WI38 (cell line): ENCODE measurements around the gene SSB.

ENCODE experiments used
- H3K4me3 ChIP-seq: 2 replicates; pipeline ENCODE4 v1.5.1; 2011; ENCODE audit warnings: low read depth, mild to moderate bottlenecking, control low read depth, low read length
- CTCF ChIP-seq: IDR thresholded peaks from 2 replicates; pipeline ENCODE4 v1.5.1; 2012; ENCODE audit warnings: low read depth, mild to moderate bottlenecking, control low read depth, low read length

The SSB gene

GRCh38 chr2:169790581-169790980 is 8.1 kb upstream of the SSB start:
- H3K4me3 ChIP-seq = no peak overlapping the region
- no peak for TF ChIP-seq CTCF

- TF ChIP-seq CTCF = no peak
- no peak overlapping the region for H3K4me3 ChIP-seq
Measured at GRCh38 chr2:169795181-169795580, 3.5 kb upstream of the SSB start.

GRCh38 chr2:169796441-169796840 is 2.2 kb upstream of the SSB start:
- H3K4me3 ChIP-seq = no peak overlapping the region
- TF ChIP-seq CTCF = no peak

GRCh38 chr2:169797601-169798000 is 1.1 kb upstream of the SSB start:
- no peak for TF ChIP-seq CTCF
- H3K4me3 ChIP-seq = no peak overlapping the region

GRCh38 chr2:169798397-169798717 is 314 bp upstream of the SSB start:
- no peak for TF ChIP-seq CTCF
- H3K4me3 ChIP-seq = peak overlapping the region; percentile 72

- TF ChIP-seq CTCF = no peak
- no peak overlapping the region for H3K4me3 ChIP-seq
Measured at GRCh38 chr2:169803480-169803879, 4.8 kb downstream of the SSB start.

GRCh38 chr2:169806586-169806985 is 7.9 kb downstream of the SSB start:
- no peak overlapping the region for H3K4me3 ChIP-seq
- no peak for TF ChIP-seq CTCF
